Spleen (tissue), 11 donors: ENCODE data around the gene DDB1. TPM values are rescaled to one million over a fixed set of nuclear protein-coding genes. Genes with fewer than 3 reads are reported as not detected.

Experiments used
- DNase-seq: peaks from one replicate; pipeline ENCODE4 v3.0.0-alpha.2; 2020
- H3K27ac ChIP-seq, 8 donors: fragments of 200-600 bp; sonication (generic) in 7 of 8; 1 replicate in 4 of 8; 2 replicates in 4 of 8; pipeline versions ENCODE4 v1.5.0 to v1.8.0; 2016 to 2021; ENCODE audit warnings: inconsistent platforms in 4 of 8, mild to moderate bottlenecking in 4 of 8, moderate library complexity in 1 of 8
- H3K27me3 ChIP-seq, 7 donors: fragments of 200-600 bp; sonication (generic) in 6 of 7; replicated peaks in 1 of 7; 1 replicate in 4 of 7; 2 replicates in 3 of 7; pipeline versions ENCODE4 v1.5.0 to v1.8.0; 2016 to 2021; ENCODE audit warnings: inconsistent platforms in 3 of 7, mild to moderate bottlenecking in 1 of 7
- H3K36me3 ChIP-seq, 6 donors: fragments of 200-600 bp; sonication (generic) in 5 of 6; 1 replicate in 4 of 6; 2 replicates in 2 of 6; pipeline versions ENCODE4 v1.5.0 to v1.8.0; 2016 to 2021; ENCODE audit warnings: inconsistent platforms in 2 of 6
- H3K4me1 ChIP-seq, 6 donors: fragments of 200-600 bp; sonication (generic) in 5 of 6; 1 replicate in 3 of 6; 2 replicates in 3 of 6; pipeline versions ENCODE4 v1.5.0 to v1.8.0; 2016 to 2021; ENCODE audit warnings: inconsistent platforms in 3 of 6
- H3K4me3 ChIP-seq, 8 donors: fragments of 200-600 bp; sonication (generic) in 7 of 8; 1 replicate in 4 of 8; 2 replicates in 4 of 8; pipeline versions ENCODE4 v1.5.0 to v1.8.0; 2016 to 2021; ENCODE audit warnings: inconsistent platforms in 4 of 8, mild to moderate bottlenecking in 4 of 8, moderate library complexity in 2 of 8
- H3K9me3 ChIP-seq, 8 donors: fragments of 200-600 bp; sonication (generic) in 7 of 8; 1 replicate in 4 of 8; 2 replicates in 4 of 8; pipeline versions ENCODE4 v1.5.0 to v1.8.0; 2016 to 2021; ENCODE audit warnings: inconsistent platforms in 4 of 8
- POLR2A ChIP-seq, 3 donors: fragments of 450-650 bp; IDR thresholded peaks; one replicate each; pipeline ENCODE4 v1.5.1; 2017; ENCODE audit warnings: antibody characterized with exemption in 3 of 3, mild to moderate bottlenecking in 1 of 3
- POLR2AphosphoS5 ChIP-seq, 3 donors: sonication (generic); formaldehyde crosslinking; IDR thresholded peaks; one replicate each; pipeline ENCODE4 v1.5.1; 2017; ENCODE audit warnings: antibody characterized with exemption in 3 of 3
- WGBS, 5 donors: extraction: QIAGEN DNeasy Blood & Tissue Kit in 3 of 5; methylation state at CpG; one replicate each; pipeline versions ENCODE4 v1.1.5 to v1.1.7; 2013 to 2018; 5-methylcytosine and 5-hydroxymethylcytosine counted together
- intact Hi-C: fragments of 100-400 bp; cut with DNase I; formaldehyde crosslinking; loops from one replicate; pipeline ENCODE4 v1.15.0; 2023; ENCODE audit warnings: low total_unique reads
- polyA plus RNA-seq, 3 donors: library from polyadenylated mRNA; stranded (reverse); fragments of 200-250 nt; gene quantifications; one replicate each; pipeline ENCODE4 v1.2.1, GENCODE V29; 2013
- total RNA-seq, 7 donors: library from RNA; depleted of rRNA in 3 of 7; stranded (reverse); fragments of >200 nt in 3 of 7; fragmentation: NEBNext Ultra II Directional in 4 of 7; extraction: Animal tissue kit (Norgen Biotek cat#: 25700) in 4 of 7; gene quantifications; one replicate each; pipeline versions ENCODE4 v1.1.0 to v1.2.1, GENCODE V29; 2016 to 2021
- TF ChIP-seq, protein P1 (sequence below), 11 experiments: fragments of 200-600 bp in 7 of 11; fragments of 450-650 bp in 4 of 11; sonication (generic) in 4 of 11; IDR thresholded peaks in 8 of 11; conservative IDR thresholded peaks in 3 of 11; 1 replicate in 7 of 11; 2 replicates in 4 of 11; pipeline versions ENCODE4 v1.4.0 to v1.8.0; 2016 to 2021; ENCODE audit warnings: antibody characterized with exemption in 11 of 11, inconsistent platforms in 4 of 11, mild to moderate bottlenecking in 1 of 11
- donor health status: healthy with polysubstance abuse.
- donor health status: DM: no; HTN: no; CAD: no; lungs with moderate emphysema.
- donor health status: DM: no; HTN: no; CAD: no.
- donor health status: Bipolar disorder and iron deficiency.
- donor health status: healthy.
- donor health status: DM: no; HTN: no; CAD: no.
- donor health status: DM: yes; HTN: yes; CAD: no.

DDB1 gene
- total and polyA plus RNA-seq, 10 donors, result 68.7 to 157 (median 133) TPM

- TF ChIP-seq, protein P1, sequence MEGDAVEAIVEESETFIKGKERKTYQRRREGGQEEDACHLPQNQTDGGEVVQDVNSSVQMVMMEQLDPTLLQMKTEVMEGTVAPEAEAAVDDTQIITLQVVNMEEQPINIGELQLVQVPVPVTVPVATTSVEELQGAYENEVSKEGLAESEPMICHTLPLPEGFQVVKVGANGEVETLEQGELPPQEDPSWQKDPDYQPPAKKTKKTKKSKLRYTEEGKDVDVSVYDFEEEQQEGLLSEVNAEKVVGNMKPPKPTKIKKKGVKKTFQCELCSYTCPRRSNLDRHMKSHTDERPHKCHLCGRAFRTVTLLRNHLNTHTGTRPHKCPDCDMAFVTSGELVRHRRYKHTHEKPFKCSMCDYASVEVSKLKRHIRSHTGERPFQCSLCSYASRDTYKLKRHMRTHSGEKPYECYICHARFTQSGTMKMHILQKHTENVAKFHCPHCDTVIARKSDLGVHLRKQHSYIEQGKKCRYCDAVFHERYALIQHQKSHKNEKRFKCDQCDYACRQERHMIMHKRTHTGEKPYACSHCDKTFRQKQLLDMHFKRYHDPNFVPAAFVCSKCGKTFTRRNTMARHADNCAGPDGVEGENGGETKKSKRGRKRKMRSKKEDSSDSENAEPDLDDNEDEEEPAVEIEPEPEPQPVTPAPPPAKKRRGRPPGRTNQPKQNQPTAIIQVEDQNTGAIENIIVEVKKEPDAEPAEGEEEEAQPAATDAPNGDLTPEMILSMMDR (IDR thresholded peaks at IDR 0.05 in 8 of 11, conservative IDR thresholded peaks at IDR 0.05 in 3 of 11), result no peak
- TF ChIP-seq POLR2AphosphoS5 (IDR thresholded peaks at IDR 0.05), result no peak
- no peak for TF ChIP-seq POLR2A (IDR thresholded peaks at IDR 0.05)
- no peaks in the 10 kb centered on the region for H3K27me3 ChIP-seq
- no peak overlapping the region for H3K27ac ChIP-seq
- H3K4me1 ChIP-seq, result no peaks in the 10 kb centered on the region
- 68 to 72% (median 70%) methylated on average over 28 to 35 of the region's 35 CpGs for WGBS, 5 donors
- intact Hi-C loops, result no loop called here
- H3K9me3 ChIP-seq, result no peaks in the 10 kb centered on the region
- DNase-seq, result no peak
- H3K36me3 ChIP-seq, result no peaks in the 10 kb centered on the region
- no peak overlapping the region for H3K4me3 ChIP-seq
Measured at GRCh38 chr11:61281581-61282250, 51.2 kb downstream of the DDB1 start.

- intact Hi-C loops, result no loop called here
- Histone ChIP-seq H3K9me3 (no peaks in the 10 kb centered on the region), H3K4me1 (no peaks in the 10 kb centered on the region), H3K27ac (no peak overlapping the region), H3K27me3 (no peaks in the 10 kb centered on the region), H3K36me3 (no peaks in the 10 kb centered on the region), H3K4me3 (no peak overlapping the region)
- 85 to 95% (median 91%) methylated on average over 20 of the region's 20 CpGs for WGBS, 5 donors
- DNase-seq, result no peak
- TF ChIP-seq, protein P1 (IDR thresholded peaks at IDR 0.05 in 8 of 11, conservative IDR thresholded peaks at IDR 0.05 in 3 of 11), result no peak
- no peak for TF ChIP-seq POLR2AphosphoS5 (IDR thresholded peaks at IDR 0.05)
- TF ChIP-seq POLR2A (IDR thresholded peaks at IDR 0.05), result no peak
Measured at GRCh38 chr11:61280883-61281580, 51.9 kb downstream of the DDB1 start.

DNA sequence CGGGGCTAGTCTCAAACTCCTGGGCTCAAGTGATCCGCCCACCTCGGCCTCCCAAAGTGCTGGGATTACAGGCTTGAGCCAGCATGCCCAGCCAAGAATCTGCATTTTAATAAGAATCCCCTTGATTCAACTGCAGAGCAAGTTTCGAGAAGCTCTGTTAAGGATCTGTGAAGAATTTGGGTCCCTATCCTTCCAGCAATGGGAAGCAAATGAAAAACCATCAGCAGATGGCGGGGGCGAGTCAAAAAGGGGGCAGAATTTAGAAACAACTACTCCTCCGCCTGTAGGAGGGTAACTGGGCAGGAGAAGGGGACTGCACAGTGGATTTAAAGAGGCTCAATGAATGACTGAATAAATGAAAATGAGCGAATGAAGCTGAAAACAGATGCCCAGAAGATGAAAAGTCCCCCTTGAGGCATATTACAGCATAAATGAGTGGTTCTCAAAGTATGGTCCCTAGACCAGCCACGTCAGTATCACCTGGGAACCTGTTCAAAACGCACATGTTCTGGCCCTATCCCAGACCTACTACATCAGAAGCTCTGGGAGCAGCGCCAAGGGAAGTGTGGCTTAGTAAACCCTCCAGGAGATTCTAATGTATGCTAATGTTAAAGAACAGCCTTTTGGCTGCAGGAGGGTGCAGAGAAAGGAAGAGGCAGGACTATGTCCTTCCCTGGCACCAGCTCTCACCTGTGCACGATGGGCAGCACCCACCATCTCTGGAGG lies 52.8 kb downstream of the DDB1 start:
- DNase-seq, result no peak
- Histone ChIP-seq H3K27me3 (no peaks in the 10 kb centered on the region), H3K9me3 (no peaks in the 10 kb centered on the region), H3K4me3 (no peak overlapping the region), H3K4me1 (no peaks in the 10 kb centered on the region), H3K27ac (no peak overlapping the region), H3K36me3 (no peaks in the 10 kb centered on the region)
- TF ChIP-seq POLR2A (IDR thresholded peaks at IDR 0.05) (no peak), POLR2AphosphoS5 (IDR thresholded peaks at IDR 0.05) (no peak)
- TF ChIP-seq, protein P1 (IDR thresholded peaks at IDR 0.05 in 8 of 11, conservative IDR thresholded peaks at IDR 0.05 in 3 of 11), result no peak
- 86 to 94% (median 88%) methylated on average over 12 of the region's 12 CpGs for WGBS, 5 donors
- intact Hi-C loops, result no loop called here

- no peak for DNase-seq
- H3K9me3 ChIP-seq, result no peaks in the 10 kb centered on the region
- H3K4me3 ChIP-seq, result no peak overlapping the region
- no peaks in the 10 kb centered on the region for H3K4me1 ChIP-seq
- H3K27me3 ChIP-seq, result no peaks in the 10 kb centered on the region
- WGBS, 5 donors, result 71 to 79% (median 77%) methylated on average over 10 of the region's 10 CpGs
- H3K27ac ChIP-seq, result no peak overlapping the region
- H3K36me3 ChIP-seq, result no peaks in the 10 kb centered on the region
- intact Hi-C loops, result no loop called here
- TF ChIP-seq POLR2AphosphoS5 (IDR thresholded peaks at IDR 0.05) (no peak), POLR2A (IDR thresholded peaks at IDR 0.05) (no peak)
- TF ChIP-seq, protein P1 (IDR thresholded peaks at IDR 0.05 in 8 of 11, conservative IDR thresholded peaks at IDR 0.05 in 3 of 11), result no peak
Measured at GRCh38 chr11:61278001-61278470, 54.9 kb downstream of the DDB1 start.
